ENCODE results near the gene DERL3.

The DERL3 gene

GRCh38 chr22:23847310-23847920, 8.6 kb upstream of the DERL3 start:
- no peak for DNase-seq (ENCODE audit: low read depth, low spot score)

- no peak for DNase-seq (ENCODE audit: low read depth, low spot score)
Measured at GRCh38 chr22:23846081-23846469, 7.3 kb upstream of the DERL3 start.

GRCh38 chr22:23845265-23846080, 6.7 kb upstream of the DERL3 start:
- no peak for DNase-seq (ENCODE audit: low read depth, low spot score)

- DNase-seq (ENCODE audit: low read depth, low spot score) = no peak
Measured at GRCh38 chr22:23844739-23845202, 6.0 kb upstream of the DERL3 start.

GRCh38 chr22:23842599-23842998, 3.8 kb upstream of the DERL3 start:
- no peak for DNase-seq (ENCODE audit: low read depth, low spot score)

- no peak for DNase-seq (ENCODE audit: low read depth, low spot score)
Measured at GRCh38 chr22:23841736-23842445, 3.1 kb upstream of the DERL3 start.

GRCh38 chr22:23841292-23841691, 2.5 kb upstream of the DERL3 start:
- no peak for DNase-seq (ENCODE audit: low read depth, low spot score)

- DNase-seq (ENCODE audit: low read depth, low spot score) = no peak
Measured at GRCh38 chr22:23840026-23840425, 1.2 kb upstream of the DERL3 start.

- DNase-seq (ENCODE audit: low read depth, low spot score) = no peak
Measured at GRCh38 chr22:23837911-23838680, 710 bp downstream of the DERL3 start.

GRCh38 chr22:23837496-23837859, 1.3 kb downstream of the DERL3 start:
- no peak for DNase-seq (ENCODE audit: low read depth, low spot score)

- no peak for DNase-seq (ENCODE audit: low read depth, low spot score)
Measured at GRCh38 chr22:23836692-23837495, 1.9 kb downstream of the DERL3 start.

GRCh38 chr22:23836281-23836680, 2.5 kb downstream of the DERL3 start:
- DNase-seq (ENCODE audit: low read depth, low spot score) = no peak

- DNase-seq (ENCODE audit: low read depth, low spot score) = no peak
Measured at GRCh38 chr22:23835484-23836144, 3.2 kb downstream of the DERL3 start.

- no peak for DNase-seq (ENCODE audit: low read depth, low spot score)
Measured at GRCh38 chr22:23834793-23835483, 3.9 kb downstream of the DERL3 start.

- DNase-seq (ENCODE audit: low read depth, low spot score) = no peak
Measured at GRCh38 chr22:23834406-23834792, 4.4 kb downstream of the DERL3 start.

- no peak for DNase-seq (ENCODE audit: low read depth, low spot score)
Measured at GRCh38 chr22:23833911-23834317, 4.9 kb downstream of the DERL3 start.

- DNase-seq (ENCODE audit: low read depth, low spot score) = no peak
Measured at GRCh38 chr22:23833017-23833751, 5.6 kb downstream of the DERL3 start.

GRCh38 chr22:23832226-23833016, 6.4 kb downstream of the DERL3 start:
- DNase-seq (ENCODE audit: low read depth, low spot score) = no peak
